Putamen (tissue), 1 donor: ENCODE results near the gene MAST4.

Source experiments
- DNase-seq: peaks from one replicate; pipeline ENCODE4 v3.0.0-alpha.2; 2016; ENCODE audit warnings: low spot score

MAST4 gene

DNA sequence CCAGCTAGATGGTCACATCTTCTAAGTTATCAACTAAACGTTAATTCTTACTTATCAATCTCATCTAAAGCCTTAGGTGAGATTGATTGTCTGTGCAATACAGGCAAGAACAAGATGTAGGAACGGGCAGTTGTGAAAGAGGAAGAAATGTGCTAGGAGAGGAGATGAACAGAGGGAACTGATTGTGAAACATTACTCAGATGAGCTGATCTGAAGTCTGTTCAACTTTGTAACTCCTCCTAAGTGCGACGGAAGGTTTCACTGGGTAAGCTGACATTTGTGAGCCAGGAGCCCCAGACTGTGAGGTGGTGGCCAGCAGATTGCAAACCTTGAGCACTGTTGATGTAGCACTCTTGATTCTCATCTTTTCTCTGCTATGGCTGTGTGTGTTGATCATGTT is 396.4 kb downstream of the MAST4 start:
- DNase-seq, result no peak

DNA sequence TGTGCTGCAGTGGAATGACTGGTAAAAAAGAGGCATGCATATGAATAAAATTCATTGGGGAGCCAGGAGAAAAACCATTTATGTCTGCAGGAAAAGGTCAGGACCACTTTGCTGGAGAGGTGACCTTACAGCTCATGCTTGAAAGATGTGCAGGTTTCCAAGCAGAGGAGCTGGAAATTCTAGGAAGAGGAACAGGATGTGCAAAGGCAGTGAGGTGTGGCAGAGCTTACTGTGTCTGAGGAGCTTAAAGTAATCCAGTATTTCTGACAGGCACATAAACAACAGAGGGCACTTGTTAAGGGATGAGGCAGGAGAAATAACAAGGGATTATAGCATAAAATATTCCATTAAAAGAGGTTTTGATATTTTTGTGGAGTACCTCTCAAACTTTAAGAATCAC is 397.3 kb downstream of the MAST4 start:
- DNase-seq, result no peak

DNA sequence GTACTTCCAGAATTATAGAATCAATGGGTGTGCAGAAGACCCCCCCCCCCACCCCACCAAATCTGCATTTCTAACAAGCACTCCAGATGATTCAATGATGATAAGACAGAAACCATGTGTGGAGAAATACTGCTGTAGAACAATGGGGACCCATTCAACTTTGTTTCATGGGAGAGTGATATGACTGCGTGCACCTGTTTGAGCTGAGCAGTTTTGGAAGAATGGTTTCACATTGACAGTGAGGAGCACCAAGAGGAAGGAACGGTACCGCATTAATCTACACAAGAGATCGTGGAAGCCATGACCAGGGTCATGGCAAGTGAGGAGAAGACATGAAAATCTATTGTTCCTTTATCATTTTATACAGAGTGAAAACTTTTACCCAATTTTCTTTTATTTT is 397.7 kb downstream of the MAST4 start:
- no peak for DNase-seq

DNA sequence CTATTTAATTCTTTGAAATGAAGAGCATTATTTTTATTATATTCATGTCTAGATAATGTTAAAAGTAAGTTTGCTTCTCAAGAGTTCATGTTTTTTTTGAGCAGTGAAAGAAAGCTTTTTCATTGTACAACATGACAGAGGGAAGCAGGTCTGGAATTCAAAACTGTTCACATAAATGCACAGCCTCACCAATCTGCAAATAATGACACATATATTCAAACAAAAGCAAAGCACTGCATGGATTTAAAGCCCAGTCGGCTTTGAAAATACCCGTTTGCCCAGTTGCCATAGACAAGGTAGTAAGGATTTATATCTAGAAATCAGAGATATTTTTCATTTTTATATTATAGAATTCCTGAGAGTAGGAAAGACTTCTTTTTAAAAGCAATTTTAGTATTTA is 398.6 kb downstream of the MAST4 start:
- no peak for DNase-seq

DNA sequence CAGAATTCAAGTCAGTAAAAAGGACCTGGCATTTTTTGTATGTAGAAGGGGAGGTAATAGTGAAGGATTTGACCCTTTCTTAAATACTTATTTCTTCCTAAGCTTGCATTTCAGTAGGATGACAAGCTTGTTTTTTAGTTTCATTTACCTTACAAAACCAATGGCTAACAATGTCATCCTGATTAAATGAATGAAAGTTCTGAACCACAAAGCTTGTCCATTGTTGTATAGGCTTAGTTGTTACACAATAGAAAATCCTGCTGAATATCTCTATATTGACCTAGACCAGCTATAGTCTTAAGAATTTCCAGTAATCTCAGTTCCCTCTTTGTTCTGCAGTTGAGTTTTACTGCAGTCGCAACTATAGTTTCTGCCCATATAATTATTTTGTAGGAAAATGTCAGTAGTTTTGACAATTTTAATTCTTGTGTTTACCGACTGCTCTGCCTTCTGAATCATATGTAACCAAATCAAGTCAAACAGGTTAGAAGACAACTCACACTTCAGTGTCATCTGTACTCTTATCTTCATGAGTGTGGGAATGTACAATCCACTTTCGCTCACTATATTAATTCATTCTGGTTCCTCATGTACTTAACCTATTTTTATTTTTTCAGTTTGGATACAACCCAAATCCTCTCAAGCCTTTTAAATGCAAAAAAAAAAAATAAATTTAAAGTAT is 404.7 kb downstream of the MAST4 start:
- DNase-seq, result no peak

DNA sequence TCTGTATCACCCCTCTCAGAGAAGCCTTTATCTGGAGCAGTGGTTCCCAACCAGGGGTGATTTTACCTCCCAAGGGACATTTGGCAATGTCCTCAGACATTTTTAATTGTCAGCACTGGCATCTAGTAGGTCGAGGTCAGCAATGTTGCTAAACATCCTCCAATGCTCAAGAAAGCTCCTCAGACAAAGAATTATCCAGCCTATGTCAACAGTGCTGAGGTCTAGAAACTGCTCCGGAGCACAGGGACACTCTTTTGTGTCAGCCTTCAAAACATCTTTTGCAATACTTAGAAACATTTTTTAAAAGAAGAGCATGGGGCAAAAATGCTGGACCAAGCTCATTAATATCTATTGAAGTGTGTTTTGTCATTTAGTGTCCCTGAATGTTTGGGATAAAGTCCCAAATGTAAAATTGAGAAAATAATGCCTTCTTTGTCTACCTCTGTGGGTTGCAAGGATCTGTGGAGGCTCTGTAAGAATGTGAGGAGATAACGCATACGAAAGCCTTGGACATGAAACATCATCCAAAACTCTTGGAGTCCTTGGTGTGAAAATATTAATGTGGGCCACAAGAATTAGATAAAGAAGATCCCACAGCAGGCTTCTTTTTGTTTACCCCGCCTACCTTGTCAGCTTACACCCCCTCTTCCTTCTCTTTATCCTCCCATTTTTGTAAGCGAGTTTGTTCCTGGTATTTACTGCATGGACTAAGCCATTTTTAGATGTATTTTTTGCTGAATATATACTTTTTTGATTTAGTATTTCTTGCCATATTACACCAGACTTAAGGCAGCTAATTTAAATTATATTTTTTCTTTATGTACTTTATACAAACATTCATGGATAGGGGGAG is 406.9 kb downstream of the MAST4 start:
- DNase-seq, result no peak

DNA sequence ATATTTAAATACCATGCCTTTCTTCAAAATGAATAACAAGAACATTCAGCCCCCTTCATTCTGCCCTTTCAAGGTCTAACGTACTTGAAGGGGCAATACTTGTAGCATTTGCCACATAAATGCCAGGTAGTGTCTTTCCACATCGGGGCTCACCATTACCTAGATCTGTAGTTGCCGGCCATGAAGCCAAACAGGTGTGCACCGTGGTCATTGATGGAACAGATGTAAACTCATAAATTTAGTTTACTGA is 407.4 kb downstream of the MAST4 start:
- no peak for DNase-seq

DNA sequence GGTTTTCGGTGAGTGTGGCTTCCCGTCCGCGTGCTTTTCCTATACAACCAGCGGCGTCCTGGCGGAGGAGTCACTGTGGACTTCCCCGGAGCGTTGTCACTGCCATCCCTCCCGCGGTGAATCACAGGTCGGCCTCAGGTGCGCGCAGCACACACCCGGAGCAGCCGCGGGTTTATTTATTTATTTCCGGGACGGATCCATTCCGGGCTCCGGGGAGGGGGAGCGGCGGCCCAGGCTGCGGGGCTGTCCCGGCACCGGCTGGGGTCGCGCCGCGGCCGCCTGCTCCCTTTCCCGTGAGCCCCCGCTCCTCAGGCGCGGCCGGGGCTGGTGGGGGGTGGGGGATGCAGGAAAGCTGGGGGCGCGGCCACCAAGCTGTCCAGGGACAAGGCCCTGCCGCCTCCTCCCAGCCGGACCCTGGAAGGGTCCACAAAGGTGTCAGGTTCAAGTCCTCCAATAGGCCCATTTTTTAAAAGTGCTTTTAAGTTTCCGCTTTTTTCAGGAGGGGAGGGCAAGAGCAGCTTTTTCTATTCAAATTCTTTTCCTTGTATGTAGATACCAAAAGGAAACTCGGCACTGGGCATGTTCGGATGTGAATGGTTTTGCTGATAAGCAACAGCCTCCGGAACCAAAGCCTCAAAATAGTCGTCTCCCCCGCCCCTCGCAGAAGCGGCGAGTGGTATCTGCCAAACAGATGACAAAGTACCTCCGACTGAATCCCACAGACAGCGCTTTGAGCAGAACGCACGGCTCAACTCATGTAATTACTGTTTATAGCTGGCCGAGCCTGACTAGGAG is 407.9 kb downstream of the MAST4 start:
- DNase-seq, result peak; percentile 52

DNA sequence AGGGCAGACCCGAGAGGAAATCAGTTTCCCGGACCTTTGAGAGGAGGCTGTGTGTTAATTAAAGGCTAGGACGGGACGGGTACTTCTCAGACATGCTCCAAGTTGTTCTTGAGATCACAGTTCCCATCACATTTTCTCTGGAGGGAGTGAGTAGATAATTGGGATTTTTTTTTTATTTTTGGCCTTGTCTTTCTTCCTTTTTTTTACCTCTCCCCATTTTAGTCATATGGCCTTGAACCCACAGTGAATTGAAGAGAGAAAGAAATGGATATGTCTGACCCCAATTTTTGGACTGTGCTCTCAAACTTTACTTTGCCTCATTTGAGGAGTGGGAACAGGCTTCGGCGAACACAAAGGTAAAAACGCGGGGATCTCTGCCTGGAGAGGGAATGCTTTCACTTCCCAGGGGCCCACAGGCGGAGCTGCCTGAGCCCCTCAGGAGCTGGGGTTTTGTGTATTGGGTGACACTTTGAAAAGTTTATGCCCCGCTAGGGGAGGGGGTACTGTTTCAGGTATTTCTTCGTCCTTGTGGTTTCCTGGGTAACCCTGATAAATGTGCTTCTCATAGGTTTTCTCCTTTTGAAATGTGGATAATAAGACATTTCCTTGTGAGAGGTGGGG is 408.6 kb downstream of the MAST4 start:
- no peak for DNase-seq

DNA sequence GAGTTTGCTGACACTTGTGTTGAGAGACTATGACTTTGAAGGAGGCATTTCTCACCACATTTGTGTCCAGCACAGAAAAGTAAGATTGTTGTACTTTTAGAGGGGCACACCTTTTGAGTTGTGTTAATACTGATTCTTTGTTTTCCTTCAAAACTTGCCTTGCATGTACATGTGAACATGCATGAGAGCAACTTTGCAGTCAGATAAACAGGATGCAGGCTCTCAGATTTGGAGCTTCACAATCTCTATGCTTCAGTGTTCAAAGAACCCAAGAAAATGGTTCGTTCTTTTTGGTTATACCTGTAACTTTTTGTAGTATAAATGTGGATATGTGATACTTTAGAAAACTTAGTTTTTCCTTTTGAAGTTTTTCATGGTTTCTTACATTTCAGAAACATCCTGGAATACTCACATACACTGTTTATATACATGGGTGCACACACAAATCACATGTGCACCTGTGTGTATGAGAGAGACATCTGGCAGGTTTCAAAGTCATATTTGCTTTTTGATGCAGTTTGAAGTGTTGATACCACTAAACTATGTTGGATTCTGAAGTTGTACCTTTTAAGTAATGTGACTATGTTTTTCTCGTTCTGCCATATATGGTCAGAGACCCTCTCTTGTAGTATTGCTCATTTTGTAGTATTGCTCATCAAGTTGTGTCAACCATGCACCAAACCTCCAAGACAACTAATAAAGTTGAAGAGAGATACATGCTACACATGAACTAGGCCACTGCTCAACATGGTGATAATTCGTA is 409.7 kb downstream of the MAST4 start:
- no peak for DNase-seq

DNA sequence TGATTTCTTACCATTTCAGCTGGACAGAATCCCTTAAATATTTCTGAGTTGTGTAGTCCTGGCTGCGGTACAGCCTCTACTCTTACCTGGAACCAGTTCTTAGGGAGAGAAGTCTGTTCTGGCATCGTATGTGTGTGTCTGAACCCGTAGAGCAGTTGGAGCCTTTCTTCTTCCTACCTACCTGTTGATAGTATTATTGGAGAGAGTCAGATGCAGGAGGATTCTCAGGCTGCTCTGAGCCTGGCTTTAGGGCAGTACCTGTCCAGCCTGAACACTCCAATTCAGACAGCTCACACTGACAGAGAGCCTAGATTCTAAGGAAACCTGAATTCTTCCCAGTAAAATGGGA is 410.3 kb downstream of the MAST4 start:
- no peak for DNase-seq

DNA sequence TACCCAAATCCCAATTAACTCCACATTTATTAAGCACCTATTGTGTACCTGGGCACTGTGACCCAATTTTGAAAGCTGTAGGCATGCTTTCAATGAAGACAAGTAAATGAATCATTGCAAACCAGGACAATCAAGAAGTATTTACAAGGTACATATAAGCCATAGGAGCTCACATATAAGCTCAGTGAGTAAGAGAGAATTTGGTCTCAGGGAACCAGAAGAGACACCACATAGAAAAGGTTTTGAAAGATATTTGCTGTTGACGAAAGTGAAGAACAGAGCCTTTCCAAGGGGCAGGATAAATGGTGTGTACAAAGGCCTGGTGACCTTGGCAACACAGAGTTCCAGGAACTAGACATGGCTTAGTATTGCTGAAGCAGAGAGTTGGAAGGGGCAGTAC is 412.8 kb downstream of the MAST4 start:
- DNase-seq, result no peak

DNA sequence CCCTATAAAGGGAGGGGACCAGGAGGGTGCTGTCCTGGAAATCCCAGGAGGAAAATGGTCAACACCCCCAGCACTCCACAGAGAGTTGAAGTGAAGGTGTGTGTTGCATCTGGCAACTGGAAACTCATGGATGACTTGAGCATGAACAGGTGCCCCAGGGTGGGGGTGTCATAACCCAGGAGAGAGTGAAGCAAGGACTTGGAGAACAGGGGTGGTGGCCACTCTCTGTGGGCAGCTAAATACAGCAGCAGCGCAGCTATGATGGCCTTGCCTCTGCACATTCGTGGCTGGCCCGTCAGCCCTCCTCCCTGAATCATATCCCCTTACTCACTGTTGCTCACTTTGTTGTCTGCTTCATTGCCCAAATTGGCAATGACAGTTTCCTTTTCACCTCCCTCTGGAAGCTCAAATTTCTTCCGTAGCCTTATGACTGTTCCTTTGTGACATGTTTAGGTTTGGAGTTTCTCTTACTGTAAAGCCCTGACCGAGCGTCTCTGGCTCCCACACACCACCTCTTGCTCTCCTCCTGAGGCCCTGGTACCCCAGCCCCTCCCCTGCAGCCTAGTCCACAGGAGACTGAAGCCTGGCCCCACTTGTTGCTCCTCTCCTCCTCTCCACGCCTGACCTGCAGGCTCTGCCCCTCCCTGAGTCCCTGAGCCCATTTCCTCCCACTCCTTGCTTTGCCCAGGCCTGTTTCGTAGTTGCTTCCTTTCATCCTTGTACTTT is 414.7 kb downstream of the MAST4 start:
- no peak for DNase-seq

DNA sequence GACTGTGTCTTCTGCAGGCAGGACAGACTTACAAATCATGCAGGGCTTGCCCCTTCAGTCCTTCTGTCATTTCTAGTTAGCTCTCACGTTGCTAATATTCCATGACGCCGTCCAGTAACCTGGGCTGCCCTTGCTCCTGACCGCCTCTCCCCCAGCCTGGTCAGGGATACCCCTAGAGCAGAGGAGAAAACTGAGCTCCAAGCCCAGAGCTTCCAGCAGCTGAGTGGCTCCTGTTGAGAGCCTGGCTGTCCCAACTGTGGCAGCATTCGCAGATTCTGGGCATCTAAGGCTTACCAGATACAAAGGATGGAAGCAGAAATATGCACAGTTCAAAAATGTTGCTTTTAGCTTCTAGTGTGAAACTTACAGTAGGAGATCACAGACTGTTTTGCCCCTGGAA is 415.2 kb downstream of the MAST4 start:
- DNase-seq, result no peak

DNA sequence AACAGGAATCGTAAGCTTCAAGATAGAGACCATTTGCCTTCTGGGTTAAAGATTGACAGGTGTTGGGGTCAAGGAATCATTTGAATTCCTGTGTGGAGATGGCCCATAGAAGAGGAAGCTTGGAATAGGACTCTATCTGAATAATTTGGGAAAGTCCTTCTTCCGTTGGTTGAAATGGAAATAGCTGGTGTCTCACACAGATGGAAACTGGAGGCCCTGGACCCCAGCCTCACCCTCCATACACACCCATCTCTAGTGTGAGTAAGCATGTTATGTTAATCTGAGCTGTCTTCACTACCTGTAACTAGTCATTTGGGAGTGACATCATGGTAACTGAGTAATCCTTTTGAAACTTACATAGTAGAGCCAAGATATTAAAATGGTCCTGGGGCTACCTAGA is 416.0 kb downstream of the MAST4 start:
- DNase-seq, result no peak

DNA sequence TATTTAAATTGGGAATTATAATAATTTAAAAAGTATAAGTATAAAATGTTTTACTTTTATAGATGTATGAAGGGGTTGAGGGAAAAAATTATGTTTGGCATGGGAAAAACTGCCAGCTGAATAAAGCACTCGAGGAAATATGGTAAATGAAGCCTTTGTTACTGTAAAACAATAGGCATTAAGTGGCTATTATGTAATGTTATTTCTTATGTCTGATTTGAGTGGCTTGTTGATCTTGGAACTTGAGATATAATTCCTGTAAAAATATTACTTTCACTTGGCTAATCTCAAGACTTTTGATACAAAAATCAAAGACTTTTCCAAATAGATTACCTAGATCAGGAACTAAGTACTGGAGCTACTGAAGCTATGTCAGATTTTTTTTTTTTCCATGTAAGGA is 417.5 kb downstream of the MAST4 start:
- no peak for DNase-seq

DNA sequence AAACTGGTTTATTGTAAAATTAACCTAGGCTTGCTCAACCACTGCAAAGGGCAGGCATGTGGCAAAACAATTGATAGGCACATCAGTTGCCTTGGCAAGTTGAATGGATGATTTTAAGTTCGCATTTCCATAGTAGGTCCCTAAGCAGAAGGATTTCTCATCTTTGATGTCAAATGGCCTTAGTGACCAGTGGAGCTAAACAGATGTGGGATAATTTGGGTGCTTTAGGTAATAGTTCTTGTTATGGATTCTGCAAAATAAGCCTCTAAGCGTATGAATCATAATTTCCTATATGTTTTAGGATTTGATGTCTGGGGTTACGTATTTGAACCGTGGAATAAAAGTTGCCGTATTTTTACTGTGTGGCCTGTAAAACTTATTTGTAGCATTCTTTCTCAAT is 418.0 kb downstream of the MAST4 start:
- DNase-seq, result no peak

DNA sequence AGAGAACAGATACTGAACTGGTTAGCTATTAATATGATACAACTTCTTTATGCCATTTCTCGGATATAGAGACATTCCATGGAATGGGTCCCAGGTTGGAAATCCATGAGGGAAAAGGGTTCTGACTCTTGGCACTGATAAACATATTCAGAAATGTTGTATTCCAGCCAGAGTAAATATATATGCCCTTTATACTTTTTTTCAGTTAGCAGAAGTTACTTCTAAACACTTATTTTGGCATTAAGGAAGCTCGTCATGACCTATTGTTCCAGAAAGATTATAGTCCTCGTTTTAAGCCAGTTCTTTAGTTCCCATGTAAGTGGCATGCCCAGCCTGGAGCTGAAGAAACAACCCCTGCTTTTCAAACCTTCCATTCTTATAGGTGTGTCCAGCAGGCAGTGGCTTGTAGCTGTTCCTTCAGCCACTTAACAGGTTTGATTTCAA is 418.8 kb downstream of the MAST4 start:
- no peak for DNase-seq

DNA sequence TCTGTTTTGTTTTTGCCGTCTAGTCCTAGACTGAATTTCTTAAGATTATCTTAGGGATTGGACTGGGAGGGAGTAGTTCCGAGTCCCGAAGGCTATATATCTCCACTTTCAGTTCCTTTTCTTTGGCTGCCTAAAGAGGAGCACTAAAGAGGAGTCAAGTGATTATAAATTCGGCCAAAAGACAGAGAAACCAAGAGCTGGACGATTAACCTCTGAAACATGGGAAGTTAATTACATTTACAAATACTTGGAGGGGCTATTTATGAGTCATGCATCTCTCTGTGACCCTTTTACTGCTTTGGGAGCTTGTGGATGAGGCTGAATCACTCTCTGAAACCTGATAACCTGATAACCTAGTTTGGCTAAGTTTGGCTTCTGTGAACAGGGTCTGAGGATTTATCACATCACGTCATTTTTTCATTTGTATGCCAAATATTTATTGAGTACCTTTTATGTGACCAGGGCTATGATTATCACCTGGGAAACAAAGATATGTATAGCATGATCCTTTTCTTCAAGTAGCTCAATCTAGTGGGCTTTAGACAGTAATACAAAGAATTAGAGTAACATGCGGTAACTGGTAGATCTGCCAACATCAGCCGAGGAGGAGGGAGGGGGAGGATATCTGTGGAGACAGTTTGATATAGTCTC is 419.5 kb downstream of the MAST4 start:
- no peak for DNase-seq

DNA sequence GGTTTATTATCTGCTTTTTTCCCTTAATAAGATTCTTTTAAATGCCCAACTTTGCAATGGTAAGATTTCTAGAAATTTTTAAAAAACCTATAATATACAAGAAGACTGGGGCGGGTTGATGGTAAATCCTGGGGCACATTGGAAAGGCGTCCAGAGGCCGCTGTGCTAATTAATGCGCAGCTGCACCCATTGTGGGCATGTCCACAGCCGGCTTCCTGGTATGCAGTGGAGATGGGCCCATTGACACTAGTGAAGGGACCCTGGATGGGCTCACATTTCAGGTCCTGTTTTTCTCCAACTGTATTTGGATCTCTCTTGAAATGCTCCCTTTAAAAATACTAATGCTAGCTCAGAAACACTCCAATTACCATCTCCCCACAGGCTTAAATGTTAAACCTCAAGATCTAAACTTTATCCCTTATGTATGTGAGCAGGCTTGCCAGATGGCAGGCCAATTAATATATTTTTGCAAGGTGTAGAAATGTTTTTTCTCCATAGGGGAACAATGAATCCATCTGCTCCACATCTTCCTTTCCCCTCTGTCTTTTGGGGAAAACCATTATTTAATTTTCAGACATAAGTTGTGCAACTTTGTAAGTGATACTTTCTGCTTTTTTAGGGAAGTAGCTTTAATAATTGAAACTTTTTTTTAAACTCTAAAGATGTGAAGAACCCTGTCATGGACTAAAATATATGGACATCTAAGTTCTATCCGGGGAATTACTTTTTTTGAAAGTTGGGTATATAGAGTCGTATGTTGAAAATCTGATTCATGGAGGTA is 423.1 kb downstream of the MAST4 start:
- DNase-seq, result no peak
